Hindlimb muscle (tissue), 1 donor: ENCODE measurements around the gene TMEM174. TPM values are rescaled to one million over a fixed set of nuclear protein-coding genes. Genes with fewer than 3 reads are reported as not detected.

ENCODE experiments used
- DNase-seq: peaks from one replicate; pipeline ENCODE4 v3.0.0-alpha.2; 2013
- polyA plus RNA-seq: library from polyadenylated mRNA; unstranded; fragments of 120-200 nt; gene quantifications from one replicate; pipeline ENCODE4 v1.2.1, GENCODE V29; 2013; ENCODE audit not compliant: insufficient read length

TMEM174 gene, protein sequence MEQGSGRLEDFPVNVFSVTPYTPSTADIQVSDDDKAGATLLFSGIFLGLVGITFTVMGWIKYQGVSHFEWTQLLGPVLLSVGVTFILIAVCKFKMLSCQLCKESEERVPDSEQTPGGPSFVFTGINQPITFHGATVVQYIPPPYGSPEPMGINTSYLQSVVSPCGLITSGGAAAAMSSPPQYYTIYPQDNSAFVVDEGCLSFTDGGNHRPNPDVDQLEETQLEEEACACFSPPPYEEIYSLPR
- polyA plus RNA-seq, result not detected

DNA sequence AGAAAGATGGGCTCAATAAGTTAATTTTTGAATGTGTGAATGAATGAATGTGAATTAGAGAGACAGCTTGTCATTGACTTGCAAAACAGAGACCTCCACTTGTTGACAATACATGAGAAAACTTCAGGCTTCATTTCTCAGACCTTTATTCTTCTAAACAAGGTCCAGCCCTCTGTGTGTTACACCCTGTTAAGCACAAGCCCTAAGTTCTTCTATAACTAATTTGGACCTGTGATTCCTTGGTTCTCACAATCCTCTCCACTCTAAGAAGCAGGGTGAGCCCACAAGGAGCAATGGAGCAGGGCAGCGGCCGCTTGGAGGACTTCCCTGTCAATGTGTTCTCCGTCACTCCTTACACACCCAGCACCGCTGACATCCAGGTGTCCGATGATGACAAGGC, at the start of gene TMEM174:
Gene TMEM174 (plus strand): TSS at position 243 of the 400 bp plus-strand sequence. CDS start 51 bp downstream, at position 294.
- no peak for DNase-seq

DNA sequence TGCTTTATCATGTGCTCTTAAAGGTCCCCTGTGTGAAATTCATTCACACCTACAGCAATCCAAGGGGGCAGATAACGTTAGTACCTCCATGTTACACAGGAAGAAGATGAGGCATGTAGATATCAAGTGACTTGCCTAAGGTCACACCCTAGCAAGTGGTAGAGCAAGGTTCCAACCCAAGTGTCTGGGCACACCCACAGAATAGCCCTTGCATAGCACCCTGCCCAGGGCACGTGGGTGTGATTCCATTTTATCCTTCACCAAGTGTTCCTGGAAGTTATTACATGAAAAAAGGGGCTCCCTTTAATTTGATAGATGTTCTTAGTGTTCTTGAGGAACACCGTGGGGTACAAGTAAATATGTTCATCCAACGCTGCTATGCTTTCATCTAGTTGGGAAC, 47.7 kb upstream of the TMEM174 start:
- DNase-seq, result no peak

DNA sequence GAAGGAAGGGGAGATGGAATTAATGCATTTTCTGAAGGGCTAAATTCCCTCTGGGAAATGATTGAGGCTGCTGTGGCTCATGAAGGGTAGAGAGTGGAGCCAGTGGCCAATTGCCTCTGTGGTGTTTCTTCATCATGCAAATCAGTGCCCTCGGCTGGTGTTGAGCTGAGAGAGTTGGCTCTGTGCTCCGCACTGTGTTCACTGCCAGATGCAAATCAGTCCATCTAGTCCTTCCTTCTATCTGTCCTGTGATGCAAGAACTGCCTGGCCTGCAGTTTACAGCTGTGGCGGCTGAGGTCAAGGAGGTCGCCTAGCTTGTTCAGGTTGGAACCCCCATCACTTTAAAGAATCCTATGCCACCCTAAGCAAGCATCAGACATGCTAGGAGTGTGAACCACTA, 46.6 kb upstream of the TMEM174 start:
- DNase-seq, result no peak

DNA sequence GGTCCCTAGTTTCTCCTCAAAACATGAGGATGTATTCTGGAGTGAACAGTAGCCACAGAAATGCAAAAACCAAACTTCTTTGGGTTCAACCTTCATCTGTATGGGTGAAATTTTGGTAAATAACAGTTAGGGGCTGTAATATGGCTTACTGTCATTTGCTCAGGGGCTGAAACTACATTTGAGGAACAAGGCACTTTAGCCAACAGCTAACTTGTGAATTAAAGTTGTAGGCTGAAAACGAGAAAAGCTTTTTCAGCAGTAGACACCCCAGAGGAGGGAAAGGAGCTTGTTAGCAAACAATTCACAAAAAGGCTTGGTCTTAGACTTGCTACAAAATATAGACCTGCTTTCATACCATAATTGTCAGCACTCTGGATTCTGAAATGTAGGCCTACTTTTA, 46.0 kb upstream of the TMEM174 start:
- DNase-seq, result no peak

DNA sequence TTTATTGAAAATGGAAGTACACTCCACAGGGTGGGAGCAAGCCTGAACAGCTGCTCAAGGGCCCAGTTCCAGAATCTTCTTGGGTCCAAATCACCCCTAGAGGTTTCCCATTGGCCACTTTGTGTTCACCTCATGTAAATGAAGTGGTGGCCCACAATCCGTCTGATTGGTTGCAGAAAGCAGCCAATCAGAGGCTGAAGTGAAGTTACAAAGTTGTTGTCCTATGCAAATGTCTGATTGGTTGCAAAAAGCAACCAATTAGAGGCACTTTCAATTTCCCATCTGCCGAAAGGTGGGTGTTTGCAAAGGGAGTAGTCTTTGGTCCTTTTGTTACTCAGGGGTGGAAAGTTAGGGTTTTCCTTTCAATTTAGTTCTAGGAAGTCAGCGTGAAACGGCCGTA, 43.9 kb upstream of the TMEM174 start:
- DNase-seq, result no peak

DNA sequence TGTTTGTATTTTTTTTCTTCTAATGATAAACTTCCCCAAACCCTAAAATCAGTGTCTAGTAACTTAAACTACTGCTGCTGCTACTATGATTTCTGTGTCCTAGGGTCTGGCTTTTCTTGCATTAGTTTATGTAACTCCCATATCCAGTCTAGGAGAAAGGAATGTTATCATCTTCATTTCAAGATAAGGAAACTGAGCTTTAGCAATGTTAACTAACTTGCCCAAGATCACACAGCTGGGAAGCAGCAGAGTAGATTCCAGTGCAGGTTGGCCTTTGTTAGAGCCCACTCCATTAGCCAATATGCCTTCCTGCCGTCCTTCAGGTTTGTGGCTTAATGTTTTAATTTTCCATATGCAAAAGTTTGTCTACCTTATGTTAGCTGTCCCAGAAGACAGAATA, 42.2 kb upstream of the TMEM174 start:
- DNase-seq, result no peak

DNA sequence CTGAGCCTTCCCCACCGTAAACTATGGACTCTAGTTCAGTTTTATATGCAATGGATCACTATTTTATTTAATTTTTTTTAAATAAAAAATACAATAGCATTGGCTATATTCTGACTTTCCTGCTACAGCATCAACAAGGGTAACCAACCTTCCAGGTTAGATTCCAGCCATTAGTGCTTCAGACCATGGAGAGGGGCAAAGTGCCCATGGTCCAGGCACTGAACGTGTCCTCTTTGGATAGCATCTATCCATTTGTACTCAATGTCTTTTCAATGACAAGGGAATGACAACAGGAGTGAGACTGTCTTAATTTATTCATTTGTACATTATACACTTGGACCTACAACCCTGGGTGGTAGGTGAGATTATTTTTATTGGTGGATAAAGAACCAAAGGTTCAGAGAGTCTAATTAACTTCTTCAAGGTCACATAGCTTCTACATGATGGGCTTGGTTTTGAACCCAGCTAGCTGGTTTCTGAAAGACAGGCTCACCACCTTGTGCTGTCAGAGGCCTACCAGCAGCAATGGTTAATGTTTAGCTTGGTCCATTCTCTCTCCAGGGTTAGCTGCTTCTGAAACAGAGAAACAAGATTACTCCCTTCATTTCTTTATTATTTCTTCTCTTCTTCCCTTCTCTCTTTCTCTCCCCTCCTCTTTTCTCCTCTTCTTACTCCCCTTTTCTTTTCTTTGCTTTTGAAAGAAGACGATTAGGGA, 41.1 kb upstream of the TMEM174 start:
- no peak for DNase-seq

DNA sequence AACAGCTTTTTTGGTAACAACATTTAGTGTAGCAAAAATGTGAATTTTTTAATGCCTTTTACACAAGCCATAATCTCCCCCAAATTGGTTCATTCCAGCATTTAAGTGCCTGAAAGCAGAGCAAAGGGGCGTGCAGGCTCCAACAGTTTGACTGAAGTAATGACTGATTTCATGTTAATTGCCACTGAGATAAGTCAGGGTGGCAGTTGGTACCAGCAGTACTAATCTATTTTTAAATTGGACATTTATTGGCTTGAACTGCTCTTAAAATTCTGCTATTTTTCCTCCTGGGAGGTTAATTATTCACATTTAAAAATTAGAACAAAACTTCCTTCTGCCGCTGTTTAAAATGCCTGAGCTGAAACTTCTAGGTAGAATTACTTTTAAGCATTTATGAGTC, 40.2 kb upstream of the TMEM174 start:
- DNase-seq, result no peak

DNA sequence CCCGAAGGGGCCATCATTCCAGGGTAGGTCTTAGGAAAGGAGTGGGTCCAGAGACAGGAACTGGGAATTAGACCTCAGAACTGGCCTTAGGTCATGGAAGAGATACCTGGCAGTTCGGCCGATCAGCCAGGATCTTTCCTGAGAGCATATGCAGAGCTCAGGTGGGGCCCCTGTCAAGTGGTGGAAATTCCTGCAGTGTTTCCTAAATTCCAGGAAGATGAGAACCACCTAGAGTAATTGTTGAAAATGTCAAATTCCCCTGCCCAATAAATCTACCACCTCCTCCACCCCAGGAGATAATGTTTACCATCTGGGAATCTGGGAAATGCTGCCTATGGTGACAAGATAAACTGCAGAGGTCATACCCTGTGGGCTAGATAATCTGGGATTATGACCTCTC, 38.0 kb upstream of the TMEM174 start:
- no peak for DNase-seq

DNA sequence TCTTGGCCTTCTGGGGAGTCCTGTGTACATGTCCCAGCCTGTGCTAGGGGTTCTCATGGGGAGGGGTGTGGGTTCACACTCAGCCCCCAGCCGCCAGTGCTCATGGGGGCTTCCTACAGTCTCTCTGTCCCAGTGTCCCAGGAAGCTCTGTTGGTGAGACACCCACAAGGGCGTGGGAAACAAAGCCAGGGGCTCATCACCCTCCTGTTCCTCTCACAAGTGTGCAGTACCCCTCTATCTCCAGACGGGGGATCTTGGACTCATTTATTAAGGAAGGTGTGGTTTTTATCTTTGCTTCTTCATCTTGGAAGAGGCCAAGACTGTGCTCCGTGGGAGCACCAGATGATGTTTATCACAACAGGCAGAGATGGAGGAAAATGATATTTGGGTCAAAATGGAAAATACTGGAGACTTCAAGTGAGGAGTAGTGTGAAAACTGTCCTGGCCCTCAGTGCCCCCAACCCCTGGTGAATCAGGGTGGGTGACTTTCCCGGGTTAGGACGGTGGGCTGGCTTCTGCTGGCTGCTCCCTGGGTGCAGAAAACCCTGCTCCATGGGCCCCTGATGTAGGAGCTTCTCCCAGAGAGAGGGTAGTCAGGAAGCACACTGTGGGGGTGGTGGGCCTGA, 37.5 kb upstream of the TMEM174 start:
- no peak for DNase-seq

DNA sequence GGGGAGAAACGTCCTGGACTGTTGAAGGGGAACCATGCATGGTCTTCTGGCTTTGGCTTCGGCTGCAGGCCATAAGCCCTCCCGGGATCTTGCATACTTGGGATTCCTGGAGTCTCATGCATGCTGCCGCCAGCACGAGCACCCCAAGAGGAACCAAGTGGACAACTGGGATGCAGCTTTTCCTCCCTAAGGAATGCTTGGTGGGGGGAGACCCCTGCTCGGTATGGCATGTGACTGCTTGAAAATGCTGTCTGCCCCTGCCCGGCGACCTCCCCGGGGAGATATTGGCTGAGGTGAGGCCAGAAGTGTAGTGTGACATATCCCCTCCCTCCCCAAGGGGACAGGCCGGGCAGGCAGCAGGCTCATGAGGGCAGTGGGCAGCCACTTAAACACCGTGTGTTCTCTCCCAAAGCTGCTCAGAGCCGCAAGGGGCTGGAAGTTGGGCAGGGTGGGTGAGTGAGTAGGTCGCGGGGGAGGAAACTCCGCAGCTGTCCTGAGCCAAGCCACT, 36.9 kb upstream of the TMEM174 start:
- no peak for DNase-seq

DNA sequence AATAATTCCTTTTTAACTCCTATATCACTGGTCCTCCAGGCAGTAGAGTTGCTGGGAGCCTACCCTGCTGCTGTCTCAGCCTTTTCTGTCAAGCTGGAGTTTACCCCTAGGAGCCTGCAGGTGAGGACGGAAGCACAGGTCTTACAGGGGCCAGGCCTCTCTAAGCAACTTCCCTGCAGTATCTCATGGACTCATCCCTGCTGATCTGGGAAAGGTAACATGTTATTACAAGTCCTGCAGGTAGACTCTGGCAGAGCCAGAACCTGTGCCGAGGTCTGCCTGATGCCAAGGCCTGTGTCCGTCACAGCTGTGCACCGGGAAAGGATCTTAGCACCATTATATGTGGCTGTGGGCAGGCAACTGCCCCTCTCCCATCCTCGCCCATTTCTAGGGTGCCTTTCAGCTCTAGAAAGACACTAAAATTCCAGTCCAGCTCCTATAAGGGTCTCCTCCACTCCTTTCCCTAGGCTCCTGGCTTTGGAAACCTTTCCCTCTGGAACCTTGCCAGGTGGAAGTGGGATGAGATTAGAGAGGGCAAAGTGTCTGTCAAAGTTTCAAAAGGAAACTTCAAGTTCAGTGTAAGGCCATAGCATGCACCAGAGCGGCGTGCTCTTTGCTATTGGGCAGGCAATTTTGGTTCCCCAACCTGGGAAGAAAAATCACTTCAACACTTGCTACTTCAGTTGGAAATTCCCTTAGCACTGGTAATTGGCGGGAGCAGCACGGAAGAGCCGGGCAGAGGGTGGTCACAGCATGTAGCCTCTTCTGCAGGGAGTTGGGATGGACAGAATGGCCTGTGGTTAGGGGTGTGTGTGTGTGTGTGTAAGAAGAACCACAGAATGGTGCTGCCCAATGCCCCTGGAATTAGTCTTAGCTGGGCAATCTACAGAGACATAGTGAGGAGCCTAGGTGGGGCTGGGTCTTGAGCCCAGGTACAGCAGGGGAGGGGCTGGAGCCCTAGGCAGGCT, 35.1 kb upstream of the TMEM174 start:
- no peak for DNase-seq

DNA sequence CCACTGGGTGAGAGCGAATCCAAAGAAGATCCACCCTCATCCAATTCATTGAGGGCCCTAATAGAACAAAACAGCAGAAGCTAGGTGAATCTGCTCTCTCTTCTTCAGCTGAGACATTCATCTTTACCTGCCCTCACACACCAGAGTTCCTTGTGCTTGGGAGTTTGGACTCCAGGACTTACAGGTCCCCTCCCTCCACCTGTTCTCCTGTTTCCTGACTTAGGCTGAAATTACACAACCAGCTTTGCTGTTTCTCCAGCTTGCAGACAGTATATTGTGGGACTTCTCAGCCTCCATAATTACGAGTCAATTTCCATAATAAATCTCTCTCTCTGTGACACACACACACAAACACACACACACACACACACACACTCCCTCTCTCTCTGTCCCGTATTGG, 33.5 kb upstream of the TMEM174 start:
- DNase-seq, result no peak

DNA sequence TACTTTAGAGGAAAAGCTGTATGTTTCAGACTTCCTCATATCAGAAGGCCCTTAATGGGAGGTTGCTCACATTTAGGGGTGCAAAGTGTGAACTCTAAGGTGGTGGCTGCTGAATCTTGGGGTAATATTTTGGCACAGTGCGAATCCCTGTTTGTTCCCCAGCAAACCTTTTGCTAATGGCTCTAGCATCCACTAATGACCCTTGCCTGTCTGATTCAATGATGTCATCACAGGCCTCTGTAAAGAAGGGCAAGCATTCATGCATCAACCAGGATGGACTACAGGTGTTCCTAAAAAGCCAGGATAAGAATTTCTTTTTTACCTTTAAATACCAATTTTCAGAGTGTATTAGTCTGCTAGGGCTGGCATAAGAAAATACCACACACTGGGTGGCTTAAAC, 32.2 kb upstream of the TMEM174 start:
- DNase-seq, result no peak

DNA sequence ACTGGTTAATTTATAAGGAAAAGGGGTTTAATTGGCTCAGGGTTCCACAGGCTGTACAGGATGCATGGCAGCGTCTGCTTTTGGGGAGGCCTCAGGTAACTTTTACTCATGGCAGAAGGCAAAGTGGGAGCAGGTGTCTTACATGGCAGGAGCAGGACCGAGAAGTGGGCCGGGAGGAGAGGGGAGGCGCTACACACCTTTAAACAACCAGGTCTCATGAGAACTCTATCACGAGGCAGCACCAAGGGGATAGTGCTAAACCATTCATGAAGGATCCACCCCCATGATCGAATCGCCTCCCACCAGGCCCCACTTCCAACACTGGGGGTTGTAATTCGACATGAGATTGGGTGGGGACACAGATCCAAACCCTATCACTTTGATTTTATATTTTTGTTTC, 31.0 kb upstream of the TMEM174 start:
- no peak for DNase-seq

DNA sequence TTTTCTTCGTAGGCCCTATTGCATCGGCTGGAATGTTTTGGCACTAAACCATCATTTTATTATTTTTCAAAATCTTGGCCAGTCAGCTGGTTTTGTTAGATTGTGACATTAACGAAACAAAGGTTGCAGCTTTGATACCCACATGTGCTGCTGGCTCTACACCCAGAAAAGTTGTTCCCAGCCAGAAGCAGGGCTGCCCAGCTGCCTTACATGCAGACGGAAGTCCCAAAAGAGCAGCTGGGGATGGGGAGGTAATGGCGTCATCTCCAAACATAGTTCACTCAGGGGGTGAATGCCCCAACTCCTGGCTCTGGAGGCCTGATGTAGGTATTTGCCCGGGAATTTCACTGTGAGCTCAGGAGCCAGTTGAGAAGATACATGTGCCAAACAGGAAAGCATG, 29.3 kb upstream of the TMEM174 start:
- DNase-seq, result no peak

DNA sequence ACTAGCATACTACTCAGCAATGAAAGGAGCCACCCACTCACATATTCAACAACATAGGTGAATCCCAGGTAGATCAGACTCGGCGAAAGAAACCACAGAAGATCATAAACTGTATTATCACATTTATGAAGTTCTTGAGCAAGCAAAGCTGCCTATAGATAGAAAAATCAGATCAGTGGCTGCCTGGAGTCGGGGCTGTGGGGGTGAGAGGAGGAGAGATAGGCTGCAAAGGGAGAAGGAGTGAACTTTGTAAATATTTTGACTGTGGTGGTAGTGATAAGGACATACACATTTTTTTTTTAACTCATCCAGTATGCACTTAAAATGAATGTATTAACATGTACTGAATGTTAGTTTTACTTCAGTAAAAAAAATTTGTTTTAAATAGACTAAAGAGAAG, 23.5 kb upstream of the TMEM174 start:
- no peak for DNase-seq

DNA sequence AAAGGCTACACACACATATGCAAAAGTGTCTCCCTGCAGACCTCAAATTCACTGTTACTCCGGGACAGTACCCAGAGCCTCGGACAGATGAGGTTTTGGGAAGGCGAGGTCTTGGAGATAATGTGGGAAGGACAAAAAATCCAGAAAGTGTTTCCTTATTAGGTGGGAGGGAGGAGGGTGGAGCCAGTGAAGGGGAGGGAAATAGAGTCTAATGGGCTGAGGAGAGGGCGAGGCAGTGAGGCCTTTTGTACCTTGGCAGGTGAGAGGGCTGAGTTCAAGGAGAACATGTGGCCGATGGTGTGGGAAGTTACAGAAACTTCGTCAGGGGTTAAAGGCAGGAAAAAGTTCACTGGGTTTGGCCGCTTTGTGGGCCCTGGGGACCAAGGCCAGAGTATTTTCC, 22.1 kb upstream of the TMEM174 start:
- DNase-seq, result no peak

DNA sequence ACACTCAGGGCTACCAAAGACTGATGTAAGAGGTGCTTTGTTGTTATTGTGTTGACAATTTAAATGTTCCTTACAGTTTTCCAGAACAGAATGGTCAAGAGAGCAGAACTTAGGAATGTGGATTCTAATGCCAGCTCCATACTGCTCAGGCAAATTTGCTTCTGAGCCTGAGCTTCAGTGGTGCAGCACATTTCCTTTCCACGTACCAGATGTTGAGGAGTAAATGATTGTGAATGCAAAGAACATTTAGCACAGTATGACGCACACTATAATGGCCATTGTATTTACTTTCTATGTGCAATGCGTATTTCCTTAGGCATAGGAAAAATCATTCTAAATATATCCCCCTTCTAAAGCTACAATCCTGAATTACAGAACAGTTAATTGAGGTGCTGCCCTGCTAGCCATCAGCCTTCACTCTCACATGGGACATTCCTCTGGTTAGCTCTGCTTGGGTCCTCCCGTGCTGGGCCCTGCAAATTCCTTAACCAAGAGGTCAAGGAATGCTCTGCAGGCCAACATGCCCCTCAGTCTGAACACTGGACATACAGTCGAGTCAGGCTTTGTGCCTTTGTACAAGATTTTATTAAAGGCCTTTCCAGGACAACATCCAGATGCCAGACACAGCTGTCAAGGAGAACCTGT, 21.1 kb upstream of the TMEM174 start:
- DNase-seq, result no peak

DNA sequence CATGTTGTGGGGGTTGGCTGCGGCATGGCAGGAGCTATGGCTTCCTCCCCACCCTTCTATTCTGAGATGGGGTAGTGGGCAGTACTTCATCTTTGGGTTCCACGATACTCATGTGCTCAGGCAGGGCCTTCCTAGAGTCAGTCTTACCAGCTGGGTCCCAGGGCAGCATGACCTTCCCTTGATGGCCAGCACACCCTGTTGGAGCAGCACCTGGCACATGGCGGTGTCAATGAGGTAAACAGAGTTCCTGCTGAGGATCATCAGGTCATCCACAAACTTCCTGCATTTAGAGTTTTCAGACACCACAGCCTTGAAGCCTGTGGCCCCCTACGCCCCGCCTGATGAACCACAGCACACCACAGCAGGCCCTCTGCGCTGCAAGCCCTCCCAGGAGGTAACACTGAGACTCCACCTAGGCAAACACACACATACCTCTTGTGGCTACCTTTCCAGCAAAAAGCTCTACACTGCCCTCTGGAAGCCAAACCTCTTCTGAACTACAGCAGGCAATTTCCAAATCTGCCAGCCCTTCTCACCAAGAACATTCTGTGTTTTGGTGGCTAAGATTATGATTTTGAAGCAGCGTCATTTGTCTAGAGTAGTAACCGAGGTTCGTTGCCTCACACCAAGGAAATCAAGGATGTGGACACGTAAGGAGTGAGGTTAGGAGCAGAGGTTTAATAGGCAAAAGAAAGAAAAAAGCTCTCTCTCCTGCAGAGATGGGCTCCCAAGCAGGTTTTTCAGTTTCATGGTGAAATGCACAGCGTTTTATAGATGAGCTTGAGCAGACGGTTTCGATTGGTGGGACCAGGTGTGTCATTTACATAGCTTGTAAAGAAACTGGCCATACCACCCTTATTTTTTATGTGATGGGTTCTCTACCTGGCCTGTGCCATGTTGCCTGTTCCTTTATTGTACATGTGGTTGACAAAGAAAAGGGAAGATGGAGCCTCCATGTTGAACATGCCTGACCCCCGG, 20.3 kb upstream of the TMEM174 start:
- DNase-seq, result no peak

DNA sequence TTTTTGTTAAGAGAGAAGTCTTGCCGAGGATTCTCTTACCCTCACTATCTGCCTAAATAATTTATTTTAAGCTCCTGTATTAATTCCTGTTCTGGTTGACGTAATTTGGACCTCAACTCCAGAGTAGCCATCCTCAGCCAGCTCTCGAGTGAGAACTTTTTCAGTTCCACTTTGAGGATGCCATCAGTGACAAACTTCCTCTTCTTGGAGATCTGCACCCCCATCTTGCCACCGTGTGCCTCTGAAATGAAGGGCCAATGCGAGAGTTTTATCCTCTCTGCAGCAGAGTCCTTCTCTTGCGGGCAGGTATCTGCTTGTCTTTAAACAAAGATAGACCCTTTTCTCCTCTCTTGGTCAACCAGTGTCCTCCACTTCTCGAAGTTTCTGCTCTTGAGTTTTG, 19.5 kb upstream of the TMEM174 start:
- DNase-seq, result no peak
